CD8-positive, alpha-beta memory T cell (primary cell): ENCODE results near the gene RRAGA. TPM values are rescaled to one million over a fixed set of nuclear protein-coding genes. Genes with fewer than 3 reads are reported as not detected.

Source experiments
- CTCF ChIA-PET: fragments of 350-600 bp; sonication (Branson Sonifier 250); formaldehyde crosslinking; loops from one replicate; lab custom pipeline; 2021; ENCODE audit warnings: antibody characterized with exemption; lab: Charles Lee
- POLR2A ChIA-PET: fragments of 350-600 bp; sonication (Branson Sonifier 250); formaldehyde crosslinking; loops from one replicate; lab custom pipeline; 2021; ENCODE audit warnings: antibody characterized with exemption; lab: Charles Lee
- DNase-seq, 5 donors: peaks; one replicate each; pipeline versions ENCODE4 v3.0.0 to v3.0.0-alpha.2; 2020 to 2022; ENCODE audit warnings: mixed read lengths in 1 of 5
- H3K27ac ChIP-seq: one replicate; pipeline ENCODE4 v1.7.0; 2013; ENCODE audit warnings: low read depth, mild to moderate bottlenecking, low read length, moderate library complexity
- H3K27me3 ChIP-seq: 2 replicates; pipeline ENCODE4 v1.7.0; 2013; ENCODE audit warnings: low read length, mild to moderate bottlenecking; ENCODE audit not compliant: insufficient read depth, poor library complexity, severe bottlenecking
- H3K36me3 ChIP-seq: 2 replicates; pipeline ENCODE4 v1.7.0; 2013; ENCODE audit warnings: mild to moderate bottlenecking, low read length, moderate library complexity; ENCODE audit not compliant: insufficient read depth
- H3K4me1 ChIP-seq: 2 replicates; pipeline ENCODE4 v1.7.0; 2013; ENCODE audit warnings: mild to moderate bottlenecking, low read length, moderate library complexity; ENCODE audit not compliant: insufficient read depth
- H3K4me3 ChIP-seq: 2 replicates; pipeline ENCODE4 v1.7.0; 2013; ENCODE audit warnings: mild to moderate bottlenecking, low read length
- H3K9me3 ChIP-seq: 2 replicates; pipeline ENCODE4 v1.7.0; 2013; ENCODE audit warnings: mild to moderate bottlenecking, low read length
- H3K27ac Mint-ChIP-seq, 8 donors: one replicate each; pipeline ENCODE4 v1.8.0; 2020 to 2021; ENCODE audit warnings: mixed read lengths in 8 of 8, mild to moderate bottlenecking in 6 of 8, inconsistent platforms in 3 of 8, moderate library complexity in 3 of 8
- H3K27me3 Mint-ChIP-seq, 2 donors: one replicate each; pipeline ENCODE4 v1.8.0; 2020 to 2021; ENCODE audit warnings: mixed read lengths in 2 of 2, mild to moderate bottlenecking in 1 of 2, moderate library complexity in 1 of 2
- H3K36me3 Mint-ChIP-seq, 3 donors: one replicate each; pipeline ENCODE4 v1.8.0; 2020 to 2021; ENCODE audit warnings: mixed read lengths in 3 of 3, inconsistent platforms in 1 of 3, mild to moderate bottlenecking in 1 of 3
- H3K4me1 Mint-ChIP-seq, 3 donors: one replicate each; pipeline ENCODE4 v1.8.0; 2020 to 2021; ENCODE audit warnings: mixed read lengths in 3 of 3, inconsistent platforms in 1 of 3, mild to moderate bottlenecking in 1 of 3
- H3K4me3 Mint-ChIP-seq, 7 donors: one replicate each; pipeline ENCODE4 v1.8.0; 2020 to 2021; ENCODE audit warnings: mixed read lengths in 7 of 7, mild to moderate bottlenecking in 6 of 7, moderate library complexity in 4 of 7, inconsistent platforms in 2 of 7
- H3K9me3 Mint-ChIP-seq, 5 donors: one replicate each; pipeline ENCODE4 v1.8.0; 2020 to 2022; ENCODE audit warnings: mixed read lengths in 5 of 5, mild to moderate bottlenecking in 3 of 5, moderate library complexity in 2 of 5, inconsistent platforms in 1 of 5
- polyA plus RNA-seq: library from polyadenylated mRNA; unstranded; fragments of 300-500 nt; fragmentation: Illumina TruSeq; gene quantifications from one replicate; pipeline ENCODE4 v1.2.3, GENCODE V29; 2021
- total RNA-seq, 2 experiments: library from RNA; stranded (reverse); gene quantifications; one replicate each; pipeline ENCODE4 v1.2.3, GENCODE V29; 2021

RRAGA gene
- total and polyA plus RNA-seq, 3 experiments from 2014 or later = 53.8 to 87.6 (median 56.9) TPM

- no peak for DNase-seq
- ChIA-PET CTCF (no interaction called here), POLR2A (no interaction called here)
- no peaks in the 10 kb centered on the region for H3K9me3 ChIP-seq
- no peak overlapping the region for H3K4me3 ChIP-seq
- H3K27me3 ChIP-seq = no peaks in the 10 kb centered on the region
- Mint-ChIP-seq H3K9me3 (peaks cover 0 to 4% (median 0%) of the 10 kb centered on the region in 5 donors), H3K36me3 (peaks cover 0 to 4% (median 0%) of the 10 kb centered on the region in 3 donors), H3K4me1 (no peaks in the 10 kb centered on the region), H3K27ac (no peak overlapping the region), H3K4me3 (no peak overlapping the region), H3K27me3 (peaks cover 1 to 15% of the 10 kb centered on the region in 2 donors)
- H3K4me1 ChIP-seq = no peaks in the 10 kb centered on the region
- no peaks in the 10 kb centered on the region for H3K36me3 ChIP-seq
- H3K27ac ChIP-seq = no peak overlapping the region
Measured at GRCh38 chr9:19023078-19023477, 26.1 kb upstream of the RRAGA start.

- no peaks in the 10 kb centered on the region for H3K9me3 ChIP-seq
- Mint-ChIP-seq H3K27ac (no peak overlapping the region), H3K36me3 (no peaks in the 10 kb centered on the region), H3K27me3 (peaks cover 6 to 28% of the 10 kb centered on the region in 2 donors), H3K4me3 (no peak overlapping the region), H3K9me3 (peaks cover 0 to 4% (median 0%) of the 10 kb centered on the region in 5 donors), H3K4me1 (peaks cover 0 to 4% (median 1%) of the 10 kb centered on the region in 3 donors)
- POLR2A ChIA-PET = interaction anchor here (0.6 kb wide), 1 partner anchor 552 kb away, joined by 3 read pairs; no protein-coding TSS in a partner anchor
- H3K27me3 ChIP-seq = peaks cover 6% of the 10 kb centered on the region
- H3K27ac ChIP-seq = no peak overlapping the region
- DNase-seq = no peak
- no peak overlapping the region for H3K4me3 ChIP-seq
- CTCF ChIA-PET = no interaction called here
- no peaks in the 10 kb centered on the region for H3K4me1 ChIP-seq
- H3K36me3 ChIP-seq = no peaks in the 10 kb centered on the region
Measured at GRCh38 chr9:19026375-19026774, 22.9 kb upstream of the RRAGA start.

GRCh38 chr9:19027825-19028224 is 21.4 kb upstream of the RRAGA start:
- CTCF ChIA-PET = interaction anchor here (1.2 to 2.5 kb wide), 4 partner anchors 9 to 437 kb away, joined by 4 to 8 read pairs (median 4); no protein-coding TSS in a partner anchor

GRCh38 chr9:19028835-19029451 is 20.3 kb upstream of the RRAGA start:
- ChIA-PET POLR2A (no interaction called here), CTCF (interaction anchor here (0.9 to 2.5 kb wide), 7 partner anchors 10 to 774 kb away, joined by 3 to 10 read pairs (median 5); partner anchors contain the start of gene RRAGA)
- no peak overlapping the region for H3K27ac Mint-ChIP-seq
- Histone ChIP-seq H3K27ac (no peak overlapping the region), H3K27me3 (peaks cover 6% of the 10 kb centered on the region), H3K9me3 (no peaks in the 10 kb centered on the region), H3K4me1 (no peaks in the 10 kb centered on the region), H3K36me3 (no peaks in the 10 kb centered on the region), H3K4me3 (no peak overlapping the region)
- no peak overlapping the region for H3K4me3 Mint-ChIP-seq
- H3K9me3 Mint-ChIP-seq = peaks cover 0 to 2% (median 0%) of the 10 kb centered on the region in 5 donors
- peaks cover 0 to 4% (median 1%) of the 10 kb centered on the region in 3 donors for H3K4me1 Mint-ChIP-seq
- DNase-seq = peak in 1 of 5 donors; percentile 18
- no peaks in the 10 kb centered on the region for H3K36me3 Mint-ChIP-seq
- H3K27me3 Mint-ChIP-seq = peaks cover 4 to 26% of the 10 kb centered on the region in 2 donors

More at GRCh38 chr9:19027825-19028224, 21.4 kb upstream of the RRAGA start:
- Mint-ChIP-seq H3K36me3 (no peaks in the 10 kb centered on the region), H3K9me3 (peaks cover 0 to 2% (median 0%) of the 10 kb centered on the region in 5 donors), H3K4me1 (peaks cover 0 to 4% (median 1%) of the 10 kb centered on the region in 3 donors), H3K27ac (no peak overlapping the region), H3K4me3 (no peak overlapping the region), H3K27me3 (peaks cover 6 to 31% of the 10 kb centered on the region in 2 donors)
- Histone ChIP-seq H3K27me3 (peaks cover 6% of the 10 kb centered on the region), H3K4me3 (no peak overlapping the region), H3K9me3 (no peaks in the 10 kb centered on the region), H3K4me1 (no peaks in the 10 kb centered on the region), H3K36me3 (no peaks in the 10 kb centered on the region), H3K27ac (no peak overlapping the region)
- DNase-seq = no peak
- POLR2A ChIA-PET = no interaction called here

GRCh38 chr9:19030899-19031298 is 18.3 kb upstream of the RRAGA start:
- no peak for DNase-seq
- ChIA-PET CTCF (no interaction called here), POLR2A (no interaction called here)
- Histone ChIP-seq H3K4me1 (no peaks in the 10 kb centered on the region), H3K4me3 (no peak overlapping the region), H3K27ac (no peak overlapping the region), H3K27me3 (peaks cover 6% of the 10 kb centered on the region), H3K9me3 (no peaks in the 10 kb centered on the region), H3K36me3 (no peaks in the 10 kb centered on the region)
- H3K4me1 Mint-ChIP-seq = peaks cover 0 to 4% (median 1%) of the 10 kb centered on the region in 3 donors
- H3K9me3 Mint-ChIP-seq = peaks cover 0 to 2% (median 0%) of the 10 kb centered on the region in 5 donors
- H3K4me3 Mint-ChIP-seq = no peak overlapping the region
- H3K27me3 Mint-ChIP-seq = peaks cover 4 to 30% of the 10 kb centered on the region in 2 donors
- peak overlapping the region in 1 of 8 donors; percentile 26 for H3K27ac Mint-ChIP-seq
- H3K36me3 Mint-ChIP-seq = no peaks in the 10 kb centered on the region

GRCh38 chr9:19032406-19032805 is 16.8 kb upstream of the RRAGA start:
- peaks cover 0 to 4% (median 1%) of the 10 kb centered on the region in 3 donors for H3K4me1 Mint-ChIP-seq

GRCh38 chr9:19033015-19033414 is 16.2 kb upstream of the RRAGA start, which contains the start of gene SAXO1:
SAXO1 (minus strand) TSS chr9:19033209; CDS start chr9:19032908, 301 bp downstream.
- peaks cover 0 to 2% (median 0%) of the 10 kb centered on the region in 5 donors for H3K9me3 Mint-ChIP-seq
- CTCF ChIA-PET = interaction anchor here (1.3 kb wide), 1 partner anchor 16 kb away, joined by 4 read pairs; the partner anchor contains the start of gene RRAGA

More at GRCh38 chr9:19032406-19032805, 16.8 kb upstream of the RRAGA start:
- no peak overlapping the region for H3K4me3 Mint-ChIP-seq
- peaks cover 0 to 3% (median 0%) of the 10 kb centered on the region in 3 donors for H3K36me3 Mint-ChIP-seq
- H3K27ac Mint-ChIP-seq = no peak overlapping the region
- Histone ChIP-seq H3K4me3 (no peak overlapping the region), H3K4me1 (no peaks in the 10 kb centered on the region), H3K9me3 (no peaks in the 10 kb centered on the region), H3K27ac (no peak overlapping the region), H3K36me3 (no peaks in the 10 kb centered on the region), H3K27me3 (peaks cover 6% of the 10 kb centered on the region)
- CTCF ChIA-PET = no interaction called here
- POLR2A ChIA-PET = no interaction called here
- peaks cover 4 to 19% of the 10 kb centered on the region in 2 donors for H3K27me3 Mint-ChIP-seq
- H3K9me3 Mint-ChIP-seq = peaks cover 0 to 2% (median 0%) of the 10 kb centered on the region in 5 donors
- no peak for DNase-seq

GRCh38 chr9:19036611-19037010 is 12.6 kb upstream of the RRAGA start:
- Histone ChIP-seq H3K36me3 (no peaks in the 10 kb centered on the region), H3K4me3 (no peak overlapping the region), H3K9me3 (no peaks in the 10 kb centered on the region), H3K27ac (no peak overlapping the region), H3K4me1 (no peaks in the 10 kb centered on the region), H3K27me3 (no peaks in the 10 kb centered on the region)
- Mint-ChIP-seq H3K36me3 (peaks cover 0 to 3% (median 3%) of the 10 kb centered on the region in 3 donors), H3K27me3 (peaks cover 0 to 6% of the 10 kb centered on the region in 2 donors), H3K27ac (peak overlapping the region in 1 of 8 donors; percentile 41), H3K4me3 (no peak overlapping the region), H3K9me3 (no peaks in the 10 kb centered on the region), H3K4me1 (no peaks in the 10 kb centered on the region)
- no peak for DNase-seq
- POLR2A ChIA-PET = no interaction called here
- CTCF ChIA-PET = interaction anchor here (0.7 to 1.1 kb wide), 2 partner anchors 12 to 181 kb away, joined by 3 read pairs; partner anchors contain the start of gene RRAGA

More at GRCh38 chr9:19033015-19033414, 16.2 kb upstream of the RRAGA start, which contains the start of gene SAXO1:
- DNase-seq = no peak
- Histone ChIP-seq H3K4me3 (no peak within 1 kb of the TSS), H3K27me3 (peaks cover 6% of the 10 kb centered on the region), H3K9me3 (no peaks in the 10 kb centered on the region), H3K27ac (no peak within 1 kb of the TSS), H3K36me3 (no peaks in the 10 kb centered on the region), H3K4me1 (no peaks in the 10 kb centered on the region)
- H3K27me3 Mint-ChIP-seq = peaks cover 4 to 19% of the 10 kb centered on the region in 2 donors
- no peak within 1 kb of the TSS for H3K27ac Mint-ChIP-seq
- no peak within 1 kb of the TSS for H3K4me3 Mint-ChIP-seq
- POLR2A ChIA-PET = interaction anchor here (0.6 kb wide), 1 partner anchor 130 kb away, joined by 6 read pairs; no protein-coding TSS in a partner anchor
- H3K4me1 Mint-ChIP-seq = peaks cover 0 to 4% (median 1%) of the 10 kb centered on the region in 3 donors
- peaks cover 0 to 3% (median 3%) of the 10 kb centered on the region in 3 donors for H3K36me3 Mint-ChIP-seq
